ENCODE measurements around the gene RERGL.

DNA sequence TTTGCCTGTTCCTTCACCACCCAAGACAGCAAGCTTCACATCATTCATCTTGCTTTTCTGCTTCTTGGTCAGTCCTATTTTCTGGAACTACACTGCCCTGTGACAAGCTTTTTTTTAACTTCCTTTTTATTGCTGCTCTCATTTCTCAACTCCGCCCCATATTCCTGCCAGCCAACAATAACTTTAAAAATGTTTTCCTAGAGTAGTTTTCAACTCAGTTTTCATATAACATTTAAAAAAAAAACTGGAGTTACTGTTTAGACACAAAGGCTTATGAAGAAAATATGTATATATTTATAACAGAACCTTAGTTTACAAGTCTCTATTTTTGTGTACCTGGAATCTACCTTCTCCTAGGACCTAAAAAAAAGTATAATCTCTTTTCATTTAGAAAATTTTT is at the start of gene RERGL:
- TF ChIP-seq, protein P1, sequence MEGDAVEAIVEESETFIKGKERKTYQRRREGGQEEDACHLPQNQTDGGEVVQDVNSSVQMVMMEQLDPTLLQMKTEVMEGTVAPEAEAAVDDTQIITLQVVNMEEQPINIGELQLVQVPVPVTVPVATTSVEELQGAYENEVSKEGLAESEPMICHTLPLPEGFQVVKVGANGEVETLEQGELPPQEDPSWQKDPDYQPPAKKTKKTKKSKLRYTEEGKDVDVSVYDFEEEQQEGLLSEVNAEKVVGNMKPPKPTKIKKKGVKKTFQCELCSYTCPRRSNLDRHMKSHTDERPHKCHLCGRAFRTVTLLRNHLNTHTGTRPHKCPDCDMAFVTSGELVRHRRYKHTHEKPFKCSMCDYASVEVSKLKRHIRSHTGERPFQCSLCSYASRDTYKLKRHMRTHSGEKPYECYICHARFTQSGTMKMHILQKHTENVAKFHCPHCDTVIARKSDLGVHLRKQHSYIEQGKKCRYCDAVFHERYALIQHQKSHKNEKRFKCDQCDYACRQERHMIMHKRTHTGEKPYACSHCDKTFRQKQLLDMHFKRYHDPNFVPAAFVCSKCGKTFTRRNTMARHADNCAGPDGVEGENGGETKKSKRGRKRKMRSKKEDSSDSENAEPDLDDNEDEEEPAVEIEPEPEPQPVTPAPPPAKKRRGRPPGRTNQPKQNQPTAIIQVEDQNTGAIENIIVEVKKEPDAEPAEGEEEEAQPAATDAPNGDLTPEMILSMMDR (IDR thresholded peaks at IDR 0.05; ENCODE audit: insufficient read depth, low read length): no peak
- TF ChIP-seq, protein P2, sequence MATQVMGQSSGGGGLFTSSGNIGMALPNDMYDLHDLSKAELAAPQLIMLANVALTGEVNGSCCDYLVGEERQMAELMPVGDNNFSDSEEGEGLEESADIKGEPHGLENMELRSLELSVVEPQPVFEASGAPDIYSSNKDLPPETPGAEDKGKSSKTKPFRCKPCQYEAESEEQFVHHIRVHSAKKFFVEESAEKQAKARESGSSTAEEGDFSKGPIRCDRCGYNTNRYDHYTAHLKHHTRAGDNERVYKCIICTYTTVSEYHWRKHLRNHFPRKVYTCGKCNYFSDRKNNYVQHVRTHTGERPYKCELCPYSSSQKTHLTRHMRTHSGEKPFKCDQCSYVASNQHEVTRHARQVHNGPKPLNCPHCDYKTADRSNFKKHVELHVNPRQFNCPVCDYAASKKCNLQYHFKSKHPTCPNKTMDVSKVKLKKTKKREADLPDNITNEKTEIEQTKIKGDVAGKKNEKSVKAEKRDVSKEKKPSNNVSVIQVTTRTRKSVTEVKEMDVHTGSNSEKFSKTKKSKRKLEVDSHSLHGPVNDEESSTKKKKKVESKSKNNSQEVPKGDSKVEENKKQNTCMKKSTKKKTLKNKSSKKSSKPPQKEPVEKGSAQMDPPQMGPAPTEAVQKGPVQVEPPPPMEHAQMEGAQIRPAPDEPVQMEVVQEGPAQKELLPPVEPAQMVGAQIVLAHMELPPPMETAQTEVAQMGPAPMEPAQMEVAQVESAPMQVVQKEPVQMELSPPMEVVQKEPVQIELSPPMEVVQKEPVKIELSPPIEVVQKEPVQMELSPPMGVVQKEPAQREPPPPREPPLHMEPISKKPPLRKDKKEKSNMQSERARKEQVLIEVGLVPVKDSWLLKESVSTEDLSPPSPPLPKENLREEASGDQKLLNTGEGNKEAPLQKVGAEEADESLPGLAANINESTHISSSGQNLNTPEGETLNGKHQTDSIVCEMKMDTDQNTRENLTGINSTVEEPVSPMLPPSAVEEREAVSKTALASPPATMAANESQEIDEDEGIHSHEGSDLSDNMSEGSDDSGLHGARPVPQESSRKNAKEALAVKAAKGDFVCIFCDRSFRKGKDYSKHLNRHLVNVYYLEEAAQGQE (IDR thresholded peaks at IDR 0.05; ENCODE audit: insufficient replicate concordance, low read depth): no peak
- TF ChIP-seq POLR2AphosphoS5 (IDR thresholded peaks at IDR 0.05; ENCODE audit: low read depth) (no peak), SPI1 (IDR thresholded peaks at IDR 0.05; ENCODE audit: borderline replicate concordance, low read depth) (no peak), GABPA (IDR thresholded peaks at IDR 0.05; ENCODE audit: low read depth) (no peak)
